GM18505 (cell line): ENCODE measurements around the gene FA2H.

Experiments
- ATAC-seq: cut with Tn5 transposase; IDR thresholded peaks from one replicate; pipeline ENCODE4 v1.9.1; 2021; ENCODE audit not compliant: unreplicated experiment
- POLR2A ChIP-seq: IDR thresholded peaks from 4 replicates; pipeline ENCODE4 v1.6.1; 2011; ENCODE audit warnings: borderline replicate concordance; ENCODE audit not compliant: insufficient read depth, insufficient read length; ENCODE audit errors: extremely low read depth

Gene FA2H

DNA sequence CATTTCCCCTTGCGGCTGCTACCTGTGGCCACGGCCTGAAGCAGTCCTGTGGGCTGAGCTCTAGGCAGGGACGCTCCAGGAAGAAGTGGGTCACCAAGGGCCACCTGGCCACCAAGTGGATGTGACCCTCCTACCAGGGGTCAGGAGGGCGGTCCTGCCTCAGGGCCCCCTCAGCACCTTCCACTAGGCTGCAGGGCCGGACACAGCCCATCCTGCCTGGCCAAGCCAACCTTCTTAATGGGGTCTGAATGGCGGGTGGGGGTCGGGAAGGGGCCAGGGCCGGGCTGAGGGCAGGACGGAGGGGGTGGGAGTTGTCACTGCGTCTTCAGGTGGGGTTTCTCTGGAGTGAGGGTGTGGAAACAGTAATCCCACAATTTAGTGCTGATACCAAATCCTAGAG lies 60.7 kb downstream of the FA2H start:
- ATAC-seq: no peak

DNA sequence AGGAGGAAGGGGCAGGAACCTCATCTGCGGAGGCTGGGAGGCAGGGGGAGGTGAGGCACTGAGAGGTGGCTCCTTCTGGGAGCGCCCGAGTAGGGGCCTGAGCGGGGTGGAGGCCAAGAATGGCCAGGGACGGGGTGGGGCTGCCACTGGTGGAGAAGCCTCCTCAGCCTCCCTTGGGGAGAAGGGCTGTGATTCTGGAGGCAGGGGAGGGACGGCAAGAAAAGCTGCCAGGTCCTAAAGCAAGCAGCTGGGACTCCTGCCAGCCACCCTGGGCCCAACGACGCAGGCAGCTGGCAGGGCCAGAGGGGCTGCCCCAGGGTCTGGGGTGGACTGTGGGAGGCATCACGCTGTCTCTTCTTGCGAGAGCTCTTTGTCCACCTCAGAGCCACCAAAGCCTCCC lies 61.3 kb downstream of the FA2H start:
- ATAC-seq: no peak
- TF ChIP-seq POLR2A: no peak

More for the DNA sequence above, 60.7 kb downstream of the FA2H start:
- no peak for TF ChIP-seq POLR2A

- ATAC-seq: no peak
- TF ChIP-seq POLR2A: no peak
These were observed 62.7 kb downstream of the FA2H start for GRCh38 chr16:74711938-74712337.

GRCh38 chr16:74710401-74710800 lies 64.2 kb downstream of the FA2H start:
- ATAC-seq: no peak
- TF ChIP-seq POLR2A: no peak

DNA sequence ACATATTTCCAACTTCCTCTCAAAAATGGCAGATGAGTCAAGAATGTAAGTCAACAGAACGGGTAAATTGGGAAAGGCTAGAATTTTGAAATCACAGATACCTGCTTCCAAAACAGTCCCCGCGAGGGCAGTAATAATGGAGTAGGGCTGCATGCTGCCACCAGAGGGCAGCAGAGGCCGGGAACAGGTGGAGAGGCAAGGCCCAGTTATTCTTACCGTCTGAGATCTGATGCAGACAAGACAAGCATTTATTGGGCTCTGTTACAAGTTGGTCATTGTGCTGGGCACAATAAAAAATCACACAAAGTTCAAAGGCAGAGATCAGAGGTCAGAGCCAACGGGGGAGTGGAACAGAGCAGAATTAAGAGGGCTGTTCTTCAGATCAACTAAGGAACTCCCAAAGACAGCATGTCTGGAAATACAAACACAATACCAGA lies 65.2 kb downstream of the FA2H start:
- ATAC-seq: peak; percentile 88
- TF ChIP-seq POLR2A: no peak

DNA sequence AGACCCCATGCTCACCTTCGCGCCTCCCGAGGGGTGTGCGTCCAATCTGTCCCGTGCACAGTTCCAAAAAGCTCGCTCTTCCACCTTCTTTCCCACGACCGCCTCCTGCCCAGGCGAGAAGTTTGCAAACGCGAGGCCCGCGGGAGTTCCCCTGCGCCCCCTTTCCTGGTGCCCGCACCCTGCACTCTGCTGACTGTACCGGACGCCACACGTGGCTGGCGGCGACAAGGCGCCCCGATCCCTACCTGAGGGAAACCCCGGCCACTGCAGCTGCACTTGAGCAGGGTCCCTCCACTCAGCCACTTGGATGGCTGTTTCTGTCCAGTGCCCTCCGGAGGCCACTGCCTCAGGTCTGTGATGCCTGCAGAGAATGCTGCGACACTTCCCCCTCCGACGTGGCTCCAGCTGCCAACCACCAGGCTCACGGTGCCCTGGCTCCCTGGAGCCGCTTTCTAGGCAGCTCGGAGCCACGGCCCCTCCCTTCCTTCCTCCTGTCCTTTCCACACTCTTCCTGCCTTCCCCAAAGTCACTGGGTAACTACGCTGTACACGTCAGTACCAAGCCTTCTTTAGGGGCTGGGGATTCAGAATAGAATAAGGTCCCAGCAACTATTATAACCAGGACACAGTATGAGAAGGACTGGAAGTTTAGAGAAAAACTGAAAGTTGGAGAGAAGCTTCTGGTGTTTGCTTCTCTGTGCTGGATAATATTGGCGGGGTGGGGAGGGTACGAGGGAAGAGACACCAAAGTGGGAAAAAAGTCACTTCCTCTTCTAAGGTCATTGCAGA lies 74.0 kb downstream of the FA2H start, which contains the start of gene MLKL:
Gene MLKL (minus strand): TSS at position 425 of the 788 bp plus-strand sequence. CDS start 5,105 bp downstream, outside the sequence.
- ATAC-seq: peak; percentile 45
- peak; percentile 61 for TF ChIP-seq POLR2A

DNA sequence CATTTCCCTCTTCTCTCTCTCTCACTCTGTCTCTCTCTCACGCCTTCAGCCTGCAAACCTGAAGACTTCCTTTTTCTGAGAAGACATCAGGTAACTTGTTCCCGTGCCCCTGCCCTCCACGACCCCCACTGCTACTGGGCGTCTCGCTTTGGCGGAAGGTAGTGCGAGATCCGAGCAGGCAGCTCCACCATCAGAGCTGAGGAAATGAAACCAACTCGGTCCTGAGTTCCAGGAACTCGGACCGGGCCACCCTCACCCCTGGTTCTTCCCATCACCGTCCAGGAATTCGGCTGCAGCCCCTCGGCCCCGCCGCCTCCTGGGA lies 74.5 kb downstream of the FA2H start:
- TF ChIP-seq POLR2A: peak; percentile 50
- ATAC-seq: no peak

- ATAC-seq: no peak
- TF ChIP-seq POLR2A: no peak
These were observed 75.0 kb downstream of the FA2H start for GRCh38 chr16:74699666-74700065.

- TF ChIP-seq POLR2A: no peak
- ATAC-seq: no peak
These were observed 76.4 kb downstream of the FA2H start for GRCh38 chr16:74698222-74698621.

DNA sequence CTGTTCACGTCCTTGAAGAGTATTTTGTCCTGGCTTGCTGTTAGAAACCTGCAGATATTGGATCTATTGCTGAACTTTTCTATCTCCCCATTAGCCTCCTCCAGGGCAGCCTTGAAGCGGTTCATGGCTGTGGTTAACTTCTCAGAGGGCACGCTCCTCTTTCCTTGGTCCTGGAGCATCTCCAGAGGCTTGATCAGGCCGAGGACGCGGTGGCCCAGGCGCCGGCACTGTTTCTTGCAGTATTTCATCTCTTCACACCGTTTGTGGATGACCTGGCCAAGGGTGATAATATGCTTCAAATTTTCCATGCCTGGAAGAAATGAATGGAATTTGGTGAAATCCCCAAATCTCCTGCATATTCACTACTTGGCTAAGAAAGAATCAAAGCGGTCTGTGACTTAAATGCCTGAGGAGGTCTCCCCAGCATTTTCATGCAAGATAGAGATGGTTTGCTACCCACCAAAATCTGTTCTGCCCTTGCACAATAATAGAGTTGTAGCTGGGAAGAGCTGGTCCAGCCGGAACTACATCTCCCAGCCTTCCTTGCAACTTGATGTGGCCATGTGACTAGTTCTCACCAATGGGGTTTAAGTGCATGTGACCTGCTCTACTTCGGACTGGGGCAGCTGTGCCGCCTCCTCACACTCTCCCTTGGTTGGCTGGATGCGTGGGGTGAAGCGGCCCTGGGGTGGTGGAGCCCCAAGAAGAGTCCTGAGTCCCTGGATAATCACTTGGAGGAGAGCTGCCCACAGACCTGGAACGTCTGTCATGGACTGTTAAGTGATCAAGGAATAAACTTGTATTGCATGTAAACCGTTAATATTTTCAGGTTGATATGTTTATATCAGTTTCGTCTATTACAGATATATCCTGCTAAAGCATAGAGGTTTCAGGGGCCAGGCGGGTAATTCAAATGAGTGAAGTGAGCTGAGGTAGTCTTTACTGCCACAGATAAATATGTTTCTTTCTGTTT lies 78.9 kb downstream of the FA2H start:
- peak; percentile 78 for ATAC-seq
- peak; percentile 65 for TF ChIP-seq POLR2A

GRCh38 chr16:74691093-74691855 lies 83.3 kb downstream of the FA2H start:
- no peak for ATAC-seq

DNA sequence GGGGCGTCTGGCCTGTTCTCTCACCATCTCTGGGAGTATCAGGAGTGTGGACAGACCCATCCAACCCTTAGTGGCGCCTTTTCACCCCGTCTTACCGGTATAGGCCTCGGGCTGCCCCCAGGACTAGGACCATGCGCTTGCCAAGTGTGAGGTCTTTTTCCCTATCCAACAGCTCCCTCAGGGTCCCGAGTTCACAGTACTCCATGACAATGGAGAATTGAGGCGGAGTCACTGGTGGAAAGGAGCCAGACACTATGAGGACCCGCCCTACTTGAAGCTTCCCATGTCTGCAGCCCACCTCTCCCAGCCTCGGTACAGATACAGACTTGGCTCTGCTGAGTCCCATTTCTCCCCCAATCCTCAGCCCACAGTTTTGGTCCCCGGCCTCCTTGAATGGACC lies 92.1 kb downstream of the FA2H start:
- TF ChIP-seq POLR2A: no peak
- ATAC-seq: no peak

More at GRCh38 chr16:74691093-74691855, 83.3 kb downstream of the FA2H start:
- TF ChIP-seq POLR2A: no peak

- no peak for ATAC-seq
- no peak for TF ChIP-seq POLR2A
These were observed 93.9 kb downstream of the FA2H start for GRCh38 chr16:74680681-74681080.
